HL-60 (cell line): ENCODE measurements around the gene PPP1R37.
"Not testable (repeated sequence)": the region's sequence is repeated elsewhere in the genome, so short reads cannot be mapped to it uniquely, and the experiment has no call there.

ENCODE experiments used
- POLR2AphosphoS5 ChIP-seq: IDR thresholded peaks from 2 replicates; pipeline ENCODE4 v1.6.1; 2012; ENCODE audit warnings: low read depth
- SPI1 ChIP-seq: IDR thresholded peaks from 2 replicates; pipeline ENCODE4 v1.6.1; 2012; ENCODE audit warnings: low read depth, mild to moderate bottlenecking, borderline replicate concordance
- TF ChIP-seq, protein P1 (sequence below): IDR thresholded peaks from one replicate; pipeline ENCODE4 v1.5.1; 2011; ENCODE audit warnings: low read length, control low read depth, inconsistent platforms; ENCODE audit not compliant: insufficient read depth
- TF ChIP-seq, protein P2 (sequence below): IDR thresholded peaks from 2 replicates; pipeline ENCODE4 v1.6.1; 2012; ENCODE audit warnings: low read depth; ENCODE audit not compliant: insufficient replicate concordance

DNA sequence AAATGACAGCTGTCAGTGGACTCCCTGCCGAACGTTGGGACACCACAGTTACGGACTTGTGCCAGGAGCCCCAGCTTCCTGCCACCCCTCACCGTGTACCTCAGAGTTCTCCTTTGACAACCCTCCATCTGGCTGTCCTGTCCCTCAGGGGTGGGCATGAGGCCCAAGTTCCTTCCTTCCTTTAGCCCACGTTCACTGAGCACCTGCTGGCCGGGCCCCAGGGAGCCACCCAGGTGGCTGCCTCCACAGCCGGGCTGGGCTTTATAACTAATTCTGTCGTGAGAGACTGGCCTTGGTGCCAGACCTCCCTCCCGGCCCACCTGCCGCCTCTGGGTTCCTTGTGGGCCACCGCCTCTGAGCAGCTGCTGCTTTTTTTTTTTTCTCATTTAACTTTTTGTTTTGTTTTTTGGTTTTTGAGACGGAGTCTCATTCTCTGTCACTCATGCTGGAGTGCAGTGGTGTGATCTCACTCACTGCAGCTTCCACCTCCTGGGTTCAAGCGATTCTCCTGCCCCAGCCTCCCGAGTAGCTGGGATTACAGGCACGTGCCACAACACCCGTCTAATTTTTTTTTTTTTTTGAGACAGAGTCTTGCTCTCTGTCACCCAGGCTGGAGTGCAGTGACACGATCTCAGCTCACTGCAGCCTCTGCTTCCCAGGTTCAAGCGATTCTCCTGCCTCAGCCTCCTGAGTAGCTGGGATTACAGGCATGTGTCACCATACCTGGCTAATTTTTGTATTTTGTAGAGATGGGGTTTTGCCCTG lies 25.8 kb downstream of the PPP1R37 start:
- TF ChIP-seq, protein P1, sequence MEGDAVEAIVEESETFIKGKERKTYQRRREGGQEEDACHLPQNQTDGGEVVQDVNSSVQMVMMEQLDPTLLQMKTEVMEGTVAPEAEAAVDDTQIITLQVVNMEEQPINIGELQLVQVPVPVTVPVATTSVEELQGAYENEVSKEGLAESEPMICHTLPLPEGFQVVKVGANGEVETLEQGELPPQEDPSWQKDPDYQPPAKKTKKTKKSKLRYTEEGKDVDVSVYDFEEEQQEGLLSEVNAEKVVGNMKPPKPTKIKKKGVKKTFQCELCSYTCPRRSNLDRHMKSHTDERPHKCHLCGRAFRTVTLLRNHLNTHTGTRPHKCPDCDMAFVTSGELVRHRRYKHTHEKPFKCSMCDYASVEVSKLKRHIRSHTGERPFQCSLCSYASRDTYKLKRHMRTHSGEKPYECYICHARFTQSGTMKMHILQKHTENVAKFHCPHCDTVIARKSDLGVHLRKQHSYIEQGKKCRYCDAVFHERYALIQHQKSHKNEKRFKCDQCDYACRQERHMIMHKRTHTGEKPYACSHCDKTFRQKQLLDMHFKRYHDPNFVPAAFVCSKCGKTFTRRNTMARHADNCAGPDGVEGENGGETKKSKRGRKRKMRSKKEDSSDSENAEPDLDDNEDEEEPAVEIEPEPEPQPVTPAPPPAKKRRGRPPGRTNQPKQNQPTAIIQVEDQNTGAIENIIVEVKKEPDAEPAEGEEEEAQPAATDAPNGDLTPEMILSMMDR, result not testable (repeated sequence)
- TF ChIP-seq POLR2AphosphoS5, result peak; percentile 75
- TF ChIP-seq SPI1, result not testable (repeated sequence)
- TF ChIP-seq, protein P2, sequence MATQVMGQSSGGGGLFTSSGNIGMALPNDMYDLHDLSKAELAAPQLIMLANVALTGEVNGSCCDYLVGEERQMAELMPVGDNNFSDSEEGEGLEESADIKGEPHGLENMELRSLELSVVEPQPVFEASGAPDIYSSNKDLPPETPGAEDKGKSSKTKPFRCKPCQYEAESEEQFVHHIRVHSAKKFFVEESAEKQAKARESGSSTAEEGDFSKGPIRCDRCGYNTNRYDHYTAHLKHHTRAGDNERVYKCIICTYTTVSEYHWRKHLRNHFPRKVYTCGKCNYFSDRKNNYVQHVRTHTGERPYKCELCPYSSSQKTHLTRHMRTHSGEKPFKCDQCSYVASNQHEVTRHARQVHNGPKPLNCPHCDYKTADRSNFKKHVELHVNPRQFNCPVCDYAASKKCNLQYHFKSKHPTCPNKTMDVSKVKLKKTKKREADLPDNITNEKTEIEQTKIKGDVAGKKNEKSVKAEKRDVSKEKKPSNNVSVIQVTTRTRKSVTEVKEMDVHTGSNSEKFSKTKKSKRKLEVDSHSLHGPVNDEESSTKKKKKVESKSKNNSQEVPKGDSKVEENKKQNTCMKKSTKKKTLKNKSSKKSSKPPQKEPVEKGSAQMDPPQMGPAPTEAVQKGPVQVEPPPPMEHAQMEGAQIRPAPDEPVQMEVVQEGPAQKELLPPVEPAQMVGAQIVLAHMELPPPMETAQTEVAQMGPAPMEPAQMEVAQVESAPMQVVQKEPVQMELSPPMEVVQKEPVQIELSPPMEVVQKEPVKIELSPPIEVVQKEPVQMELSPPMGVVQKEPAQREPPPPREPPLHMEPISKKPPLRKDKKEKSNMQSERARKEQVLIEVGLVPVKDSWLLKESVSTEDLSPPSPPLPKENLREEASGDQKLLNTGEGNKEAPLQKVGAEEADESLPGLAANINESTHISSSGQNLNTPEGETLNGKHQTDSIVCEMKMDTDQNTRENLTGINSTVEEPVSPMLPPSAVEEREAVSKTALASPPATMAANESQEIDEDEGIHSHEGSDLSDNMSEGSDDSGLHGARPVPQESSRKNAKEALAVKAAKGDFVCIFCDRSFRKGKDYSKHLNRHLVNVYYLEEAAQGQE, result not testable (repeated sequence)
